Activated naive CD4-positive, alpha-beta T cell treated with anti-CD3 and anti-CD28 coated beads, Interleukin-2, amount 50 U/mL, for 72 hours (primary cell): ENCODE results near the gene GHRHR. TPM values are rescaled to one million over a fixed set of nuclear protein-coding genes. Genes with fewer than 3 reads are reported as not detected.
A peak's percentile ranks its signal among the peaks of the same experiment; 100 is the strongest.

Source experiments
- ATAC-seq, 2 donors: fragments of 150-1000 bp; cut with Tn5 transposase; 2 replicates each; pipeline ENCODE4 v1.10.0; 2021; ENCODE audit warnings: mild to moderate bottlenecking in 2 of 2, moderate library complexity in 2 of 2
- DNase-seq, 2 donors: peaks; one replicate each; pipeline ENCODE4 v3.0.0; 2021 to 2022; ENCODE audit warnings: low spot score in 2 of 2
- H3K27ac Mint-ChIP-seq, 2 donors: one replicate each; pipeline ENCODE4 v1.8.0; 2022; ENCODE audit warnings: mild to moderate bottlenecking in 2 of 2, mixed read lengths in 2 of 2
- H3K36me3 Mint-ChIP-seq, 2 donors: one replicate each; pipeline ENCODE4 v1.8.0; 2022; ENCODE audit warnings: mixed read lengths in 2 of 2
- H3K9me3 Mint-ChIP-seq, 2 donors: one replicate each; pipeline ENCODE4 v1.8.0; 2022; ENCODE audit warnings: mixed read lengths in 2 of 2
- total RNA-seq, 2 donors: library from RNA; stranded (reverse); gene quantifications; one replicate each; pipeline ENCODE4 v1.2.3, GENCODE V29; 2022

The GHRHR gene
- total RNA-seq, 2 donors from 2014 or later: not detected

DNA sequence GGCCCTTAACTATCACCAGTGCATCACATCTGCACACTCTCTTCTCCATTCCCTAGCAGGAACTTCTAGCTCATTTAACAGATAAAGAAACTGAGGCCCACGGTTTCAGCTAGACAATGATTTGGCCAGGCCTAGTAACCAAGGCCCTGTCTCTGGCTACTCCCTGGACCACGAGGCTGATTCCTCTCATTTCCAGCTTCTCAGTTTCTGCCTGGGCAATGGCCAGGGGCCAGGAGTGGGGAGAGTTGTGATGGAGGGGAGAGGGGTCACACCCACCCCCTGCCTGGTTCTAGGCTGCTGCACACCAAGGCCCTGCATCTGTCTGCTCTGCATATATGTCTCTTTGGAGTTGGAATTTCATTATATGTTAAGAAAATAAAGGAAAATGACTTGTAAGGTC is 38.6 kb upstream of the GHRHR start:
- Mint-ChIP-seq H3K9me3 (no peaks in the 10 kb centered on the region), H3K27ac (no peak overlapping the region), H3K36me3 (no peaks in the 10 kb centered on the region)
- DNase-seq (no peak), ATAC-seq (no peak)

DNA sequence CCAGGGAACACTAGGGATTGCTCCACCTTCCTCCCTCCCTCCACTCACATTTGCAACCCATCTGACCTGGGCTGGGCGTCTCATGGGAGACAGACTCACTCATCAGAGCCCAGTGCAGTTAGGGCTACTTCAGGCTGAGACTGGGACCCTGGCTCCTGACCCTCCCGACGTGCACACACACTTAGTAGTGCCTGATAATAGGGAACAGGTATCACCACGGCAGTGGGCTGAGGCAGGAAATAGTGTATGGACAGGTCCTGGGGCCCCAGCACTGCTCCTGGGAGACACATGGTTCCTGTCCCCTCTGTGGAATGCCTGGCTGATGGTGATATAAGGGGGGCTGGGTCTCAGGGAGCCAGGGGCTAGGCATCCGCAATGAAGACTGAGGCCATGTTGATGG is 37.8 kb upstream of the GHRHR start:
- Mint-ChIP-seq H3K36me3 (no peaks in the 10 kb centered on the region), H3K27ac (no peak overlapping the region), H3K9me3 (no peaks in the 10 kb centered on the region)
- no peak for DNase-seq
- no peak for ATAC-seq

DNA sequence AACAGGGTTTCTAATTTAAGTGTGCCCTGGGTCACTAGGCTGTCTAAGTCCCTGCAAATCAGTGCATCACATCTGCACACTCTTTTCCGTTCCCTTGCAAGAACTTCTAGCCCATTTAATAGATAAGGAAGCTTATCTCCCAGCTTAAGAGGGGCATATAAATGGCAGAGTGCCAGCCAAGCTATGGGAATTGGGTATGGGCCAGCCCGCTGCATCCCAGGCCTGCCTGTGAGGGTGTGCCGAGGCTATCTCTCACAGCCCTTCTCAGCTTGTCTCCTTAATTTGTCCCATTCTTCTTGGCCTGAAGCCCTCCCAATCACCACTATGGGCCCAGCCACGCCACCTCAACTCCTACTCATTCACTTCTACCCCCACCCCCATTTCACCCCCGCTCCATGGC is 37.4 kb upstream of the GHRHR start:
- ATAC-seq: no peak
- no peak for DNase-seq
- no peak overlapping the region for H3K27ac Mint-ChIP-seq

DNA sequence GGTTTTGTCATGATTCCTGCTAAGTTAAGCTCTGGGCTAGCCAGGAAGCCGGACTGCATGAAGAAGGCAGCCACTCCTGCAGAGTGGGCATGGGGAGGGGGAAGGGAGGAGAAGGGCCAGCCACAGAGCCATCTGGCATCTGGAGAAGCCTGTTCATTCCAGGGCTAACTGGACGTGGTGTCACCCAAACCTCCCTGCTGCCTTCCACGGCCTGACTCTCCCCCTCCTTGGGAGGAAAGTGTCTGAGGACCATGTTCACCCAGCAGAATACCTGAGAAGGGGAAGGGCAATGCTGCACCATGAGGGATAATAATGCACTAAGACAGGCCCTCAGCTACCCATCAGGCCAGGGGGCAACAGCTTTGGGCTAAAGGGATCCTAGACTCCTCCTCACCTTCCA is 36.7 kb upstream of the GHRHR start:
- Mint-ChIP-seq H3K9me3 (no peaks in the 10 kb centered on the region), H3K27ac (no peak overlapping the region), H3K36me3 (no peaks in the 10 kb centered on the region)
- ATAC-seq: no peak
- DNase-seq: no peak

More for the DNA sequence above, 37.4 kb upstream of the GHRHR start:
- Mint-ChIP-seq H3K36me3 (no peaks in the 10 kb centered on the region), H3K9me3 (no peaks in the 10 kb centered on the region)

DNA sequence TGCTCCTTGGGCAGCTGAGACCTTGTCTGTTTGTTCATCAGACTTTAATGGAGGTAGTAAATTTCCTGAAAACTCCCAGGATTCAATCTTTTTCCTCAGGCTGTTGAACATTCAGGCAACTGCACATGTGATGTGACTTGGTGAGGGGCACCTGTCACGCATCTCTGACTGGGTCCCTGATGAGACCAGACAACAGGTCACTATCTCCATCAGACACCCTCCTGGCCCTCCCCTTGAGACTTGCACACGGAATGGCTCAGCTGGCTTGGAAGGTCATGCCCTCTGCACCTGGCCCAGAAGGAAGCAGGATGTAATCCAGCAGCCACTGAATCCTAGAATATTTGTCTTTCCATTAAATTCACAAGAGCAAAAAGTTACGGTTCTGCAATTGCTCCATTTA is 36.2 kb upstream of the GHRHR start:
- H3K27ac Mint-ChIP-seq: no peak overlapping the region
- H3K36me3 Mint-ChIP-seq: no peaks in the 10 kb centered on the region
- no peak for DNase-seq
- ATAC-seq: no peak
- no peaks in the 10 kb centered on the region for H3K9me3 Mint-ChIP-seq

DNA sequence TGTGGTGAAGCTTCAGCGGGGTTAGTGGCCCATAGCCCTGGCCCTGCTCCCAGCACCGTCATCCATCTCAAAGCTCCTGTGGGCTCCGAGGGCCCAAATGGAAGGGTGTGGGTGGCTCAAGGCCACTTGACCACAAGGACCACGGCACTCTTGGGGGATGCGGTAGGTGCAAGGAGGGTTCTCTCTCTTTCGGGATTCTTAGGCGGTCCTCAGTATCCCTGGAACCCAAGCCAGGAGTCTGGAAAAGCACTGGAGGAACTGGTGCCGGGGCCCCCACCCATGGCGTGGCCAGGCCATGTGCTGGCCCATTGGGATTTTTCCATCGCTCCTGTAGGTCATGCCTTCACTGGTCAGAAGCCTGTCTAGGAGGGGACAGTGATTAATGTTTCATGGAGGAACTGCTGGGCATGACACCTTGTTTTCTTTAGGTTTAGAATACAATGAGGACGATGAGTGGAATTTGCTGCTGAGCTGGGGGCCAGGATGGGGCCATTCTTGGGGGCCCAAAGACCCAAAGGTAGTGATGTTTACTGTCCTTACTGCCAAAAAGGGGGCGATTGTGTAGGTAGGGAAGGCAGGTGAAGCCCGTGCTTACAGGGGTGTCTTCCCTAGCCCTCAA is 35.4 kb upstream of the GHRHR start:
- ATAC-seq (no peak), DNase-seq (no peak)
- Mint-ChIP-seq H3K9me3 (no peaks in the 10 kb centered on the region), H3K36me3 (no peaks in the 10 kb centered on the region), H3K27ac (peak overlapping the region in 1 of 2 donors; percentile 88)

DNA sequence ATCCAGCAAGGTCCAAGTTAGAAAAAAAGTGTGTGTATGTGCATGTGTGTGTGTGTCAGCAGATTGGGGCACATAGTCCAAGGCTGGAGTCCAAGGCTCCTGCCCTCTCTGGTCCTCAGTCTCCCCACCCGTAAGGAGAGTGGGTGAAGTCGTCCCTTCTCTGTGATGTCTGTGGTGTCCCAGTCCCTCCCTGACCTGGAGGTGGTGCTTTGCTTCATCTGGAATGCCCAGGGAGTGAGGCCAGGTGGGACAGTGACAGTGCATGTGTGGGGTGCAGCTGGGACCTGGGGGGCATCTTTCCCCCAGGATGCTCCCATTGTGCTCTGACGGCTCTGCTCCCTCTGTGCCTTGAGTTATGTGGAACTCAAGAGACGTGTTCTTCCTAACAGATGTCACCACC is 34.1 kb upstream of the GHRHR start:
- Mint-ChIP-seq H3K36me3 (no peaks in the 10 kb centered on the region), H3K9me3 (no peaks in the 10 kb centered on the region), H3K27ac (no peak overlapping the region)
- DNase-seq: no peak
- ATAC-seq: no peak

DNA sequence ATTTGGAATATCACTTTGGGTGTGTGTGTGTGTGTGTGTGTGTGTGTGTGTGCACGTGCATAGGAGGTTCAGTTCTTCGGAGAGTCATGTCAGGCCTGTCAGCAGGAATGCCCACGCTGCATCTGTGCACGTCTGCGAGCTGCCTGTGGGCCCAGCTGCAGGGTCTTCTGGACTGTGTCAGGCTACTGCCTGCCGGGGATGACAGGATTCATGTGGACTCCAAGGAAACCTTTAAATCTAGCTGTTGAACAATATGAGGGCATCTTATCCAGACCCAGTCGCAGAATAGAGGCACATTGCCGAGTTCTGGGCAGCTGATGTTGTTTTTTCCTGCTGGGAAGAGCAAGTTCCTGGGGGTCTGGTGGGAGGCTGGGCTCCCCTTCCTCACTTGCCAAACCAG is 33.1 kb upstream of the GHRHR start:
- Mint-ChIP-seq H3K36me3 (no peaks in the 10 kb centered on the region), H3K27ac (no peak overlapping the region), H3K9me3 (no peaks in the 10 kb centered on the region)
- no peak for ATAC-seq
- DNase-seq: no peak

DNA sequence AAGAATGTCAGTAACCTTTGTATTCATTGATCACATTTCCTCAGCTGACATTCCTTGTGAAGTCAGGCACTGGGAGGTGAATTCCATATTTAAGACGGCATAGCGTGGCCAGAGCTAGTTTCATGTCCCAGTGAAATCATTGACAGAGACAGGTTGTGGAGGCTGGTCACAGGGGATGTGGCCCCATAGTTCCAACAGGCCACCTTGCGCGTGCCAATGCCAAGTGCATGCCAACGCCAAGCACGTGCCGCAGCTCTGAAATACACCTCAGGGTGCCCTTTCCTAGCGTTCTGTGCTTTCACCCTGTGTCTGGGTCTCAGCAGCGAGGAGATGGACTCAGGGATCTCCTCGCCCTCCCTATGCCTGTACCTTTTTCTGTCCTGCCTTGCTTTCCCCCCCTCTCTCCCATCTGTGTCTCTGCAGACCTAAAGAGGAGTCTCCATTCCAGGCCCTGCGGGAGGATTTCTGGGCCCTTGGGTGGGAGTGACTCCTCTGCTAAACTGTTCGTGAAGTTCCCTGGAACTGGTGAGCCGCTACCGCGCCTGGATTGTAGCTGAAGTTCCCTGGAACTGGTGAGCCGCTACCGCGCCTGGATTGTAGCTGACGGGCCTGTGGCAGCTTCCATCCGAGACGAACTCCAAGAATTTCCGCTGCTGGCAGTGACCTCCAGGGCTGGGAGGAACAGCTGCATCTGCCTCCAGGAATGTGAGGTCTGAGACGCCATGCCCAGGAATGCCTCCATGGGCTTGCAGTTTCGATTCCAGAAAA is 32.4 kb upstream of the GHRHR start:
- H3K36me3 Mint-ChIP-seq: no peaks in the 10 kb centered on the region
- no peaks in the 10 kb centered on the region for H3K9me3 Mint-ChIP-seq
- DNase-seq (no peak), ATAC-seq (no peak)
- no peak overlapping the region for H3K27ac Mint-ChIP-seq

DNA sequence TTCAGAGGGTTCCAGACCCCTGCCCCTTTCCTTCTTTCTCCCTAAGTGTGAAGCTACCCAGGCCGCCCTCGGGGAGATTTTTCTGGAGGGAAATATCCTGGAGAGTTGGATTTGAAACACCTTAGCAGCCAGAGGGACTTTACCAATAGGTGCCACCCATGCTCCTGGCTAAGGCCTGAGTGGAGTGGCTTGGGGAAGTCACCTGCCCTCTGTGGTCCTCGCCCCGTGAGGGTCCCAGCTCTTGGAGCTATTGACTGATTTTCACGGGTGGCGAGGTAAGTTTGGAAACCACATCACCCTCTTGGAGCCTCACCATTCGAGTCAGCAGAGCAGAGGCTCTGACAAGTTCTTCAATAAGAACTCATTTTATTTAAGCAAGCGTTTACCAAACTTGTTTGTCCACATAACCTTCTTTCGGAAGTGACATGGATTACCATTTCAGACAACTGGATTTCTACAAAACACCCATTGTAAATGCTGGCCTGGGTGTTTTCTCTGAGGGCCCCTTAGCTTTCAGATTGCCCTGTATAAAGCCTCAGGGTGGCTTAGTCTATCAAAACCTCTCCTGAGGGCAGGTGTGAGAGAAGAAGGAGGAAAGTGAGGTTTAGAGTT is 31.7 kb upstream of the GHRHR start:
- no peak for DNase-seq
- ATAC-seq: no peak
- Mint-ChIP-seq H3K36me3 (no peaks in the 10 kb centered on the region), H3K27ac (no peak overlapping the region), H3K9me3 (no peaks in the 10 kb centered on the region)

DNA sequence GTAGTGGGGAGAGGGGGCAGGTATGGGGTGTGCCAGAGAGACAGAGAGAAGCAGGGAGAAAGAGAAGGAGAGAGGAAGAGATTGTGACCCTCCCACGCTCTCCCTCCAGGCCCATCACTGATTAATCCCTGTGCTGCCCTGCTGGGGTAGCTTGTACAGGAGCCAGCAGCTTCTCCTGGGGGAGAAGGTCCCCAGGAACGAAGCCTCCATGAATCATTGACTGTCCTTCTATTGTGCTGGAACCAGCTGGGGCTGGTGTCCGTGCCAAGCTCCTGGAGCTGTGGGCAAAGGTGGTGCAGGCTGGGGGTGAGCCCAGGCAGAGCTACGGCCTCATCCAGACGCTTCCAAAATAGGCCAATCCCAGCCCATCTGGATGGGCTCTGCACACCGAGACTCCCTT is 31.2 kb upstream of the GHRHR start:
- H3K9me3 Mint-ChIP-seq: no peaks in the 10 kb centered on the region
- H3K27ac Mint-ChIP-seq: no peak overlapping the region

DNA sequence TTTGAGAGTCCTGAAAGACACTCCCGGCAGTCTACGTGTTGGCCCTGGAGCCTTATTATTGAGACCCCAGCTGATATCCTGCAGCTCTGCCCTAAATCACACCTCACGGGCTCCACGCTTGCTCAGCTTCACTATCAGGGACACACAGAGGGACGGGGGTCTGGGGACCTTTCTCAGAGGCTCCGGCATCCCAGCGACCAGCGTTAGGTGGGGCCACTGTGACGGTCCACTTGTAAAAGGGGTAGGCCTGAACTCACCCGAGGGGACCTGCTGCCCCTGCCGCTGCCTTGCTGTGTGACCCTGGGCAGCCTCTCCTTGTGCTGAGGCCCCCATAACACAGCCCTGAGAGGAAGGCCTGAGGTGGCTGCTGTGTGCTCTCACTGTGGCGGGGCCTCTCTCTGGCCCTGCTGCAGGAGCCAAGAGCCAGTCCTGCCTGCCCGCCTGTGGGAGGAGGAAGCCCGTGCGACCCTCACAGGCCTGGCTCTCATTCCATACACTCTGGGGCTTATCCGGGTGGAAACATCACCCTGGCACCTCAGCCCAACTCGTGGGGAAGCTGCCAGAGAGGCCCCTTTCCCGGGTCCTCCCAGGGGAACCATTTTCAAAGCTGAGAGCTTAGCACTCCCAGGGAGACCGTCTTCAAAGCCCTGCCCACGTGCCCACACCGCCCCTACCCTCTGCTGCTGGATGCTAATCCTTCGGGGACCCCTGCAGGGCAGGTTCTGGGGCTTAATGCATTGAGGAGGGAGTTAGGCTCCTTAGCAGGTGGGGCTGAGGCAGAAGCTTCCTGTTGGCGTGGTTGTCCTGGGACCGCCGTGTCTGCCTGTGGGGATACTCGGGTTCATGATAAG is 30.4 kb upstream of the GHRHR start:
- Mint-ChIP-seq H3K9me3 (no peaks in the 10 kb centered on the region), H3K27ac (no peak overlapping the region), H3K36me3 (no peaks in the 10 kb centered on the region)
- ATAC-seq (no peak), DNase-seq (no peak)

More for the DNA sequence above, 31.2 kb upstream of the GHRHR start:
- DNase-seq: no peak
- ATAC-seq: no peak
- H3K36me3 Mint-ChIP-seq: no peaks in the 10 kb centered on the region

DNA sequence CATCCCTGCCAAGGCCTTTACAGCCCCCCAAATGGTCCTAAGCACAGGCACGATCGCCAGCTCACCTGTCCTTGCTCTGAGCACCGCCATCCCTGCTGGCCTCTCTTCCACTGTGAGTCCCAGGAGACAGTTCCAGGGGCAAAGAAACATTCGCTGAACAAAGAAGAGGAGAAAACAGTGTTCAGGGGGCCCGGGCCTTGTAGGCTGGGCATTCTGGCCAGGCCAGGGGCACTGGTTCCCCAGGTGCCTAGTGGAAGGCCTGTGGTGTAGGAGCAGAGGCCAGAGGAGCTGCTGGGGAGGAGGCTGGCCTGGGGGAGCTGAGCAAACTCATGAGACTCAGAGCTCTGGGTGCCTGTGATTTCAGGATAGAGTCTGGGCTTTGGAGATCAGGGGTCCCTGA is 29.5 kb upstream of the GHRHR start:
- ATAC-seq: no peak
- no peak for DNase-seq
- H3K9me3 Mint-ChIP-seq: no peaks in the 10 kb centered on the region

DNA sequence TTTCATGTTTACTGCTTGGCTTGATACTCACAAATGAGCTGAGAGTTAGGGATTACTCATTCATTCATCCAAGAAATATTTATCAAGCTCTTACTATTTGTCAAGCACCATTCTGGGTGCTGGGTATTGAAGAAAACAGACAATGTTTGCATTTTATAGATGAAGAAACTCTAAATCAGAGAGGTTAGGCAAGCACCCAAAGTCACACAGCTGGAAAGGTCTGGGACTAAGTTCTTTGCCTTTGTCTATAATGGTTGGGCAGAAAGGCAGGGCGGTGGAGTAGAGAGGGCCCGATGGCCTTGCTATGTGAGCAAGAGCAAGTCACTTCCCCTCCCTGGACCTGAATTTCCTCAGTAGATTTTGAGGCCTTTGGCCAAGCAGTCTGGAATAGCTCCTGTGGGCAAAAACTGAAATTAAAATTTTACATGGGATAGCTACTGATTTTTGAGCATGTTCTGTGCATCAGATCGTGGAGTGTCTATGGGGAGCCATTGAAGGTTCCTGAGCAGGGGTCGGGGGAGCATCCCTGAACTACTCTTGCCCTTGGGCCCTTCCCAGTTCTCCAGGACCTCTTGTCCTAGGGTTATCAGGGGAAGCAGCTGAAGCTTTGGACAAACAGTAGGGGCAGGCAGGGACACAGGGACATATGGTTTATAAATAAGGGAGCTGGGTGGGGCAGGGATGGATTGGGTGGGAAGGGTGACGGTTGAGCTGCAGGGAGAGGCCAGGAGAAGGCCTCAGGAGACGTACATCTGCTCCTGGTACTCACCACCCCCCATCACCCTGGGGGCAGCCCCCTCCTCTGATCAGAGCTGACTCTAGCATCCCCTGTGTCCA is 28.8 kb upstream of the GHRHR start:
- ATAC-seq (no peak), DNase-seq (no peak)
- Mint-ChIP-seq H3K36me3 (no peaks in the 10 kb centered on the region), H3K9me3 (no peaks in the 10 kb centered on the region), H3K27ac (no peak overlapping the region)

More for the DNA sequence above, 29.5 kb upstream of the GHRHR start:
- Mint-ChIP-seq H3K36me3 (no peaks in the 10 kb centered on the region), H3K27ac (no peak overlapping the region)

DNA sequence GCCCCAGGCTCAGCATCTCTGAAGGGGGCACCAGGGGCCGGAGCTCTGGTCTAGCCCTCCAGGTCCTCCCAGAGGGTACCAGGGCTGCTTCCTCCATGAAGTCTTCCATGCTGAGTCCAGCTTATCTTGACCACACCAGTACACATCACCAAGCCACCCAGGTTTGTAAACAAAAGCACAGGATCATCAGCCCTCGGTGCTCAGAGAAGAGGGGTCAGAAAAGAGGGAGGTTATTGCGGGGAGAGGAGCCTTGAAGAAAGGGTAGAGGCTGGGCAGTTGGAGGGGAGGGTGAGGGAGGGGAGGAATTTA is 28.2 kb upstream of the GHRHR start:
- no peaks in the 10 kb centered on the region for H3K36me3 Mint-ChIP-seq
- no peak overlapping the region for H3K27ac Mint-ChIP-seq
- DNase-seq: no peak

DNA sequence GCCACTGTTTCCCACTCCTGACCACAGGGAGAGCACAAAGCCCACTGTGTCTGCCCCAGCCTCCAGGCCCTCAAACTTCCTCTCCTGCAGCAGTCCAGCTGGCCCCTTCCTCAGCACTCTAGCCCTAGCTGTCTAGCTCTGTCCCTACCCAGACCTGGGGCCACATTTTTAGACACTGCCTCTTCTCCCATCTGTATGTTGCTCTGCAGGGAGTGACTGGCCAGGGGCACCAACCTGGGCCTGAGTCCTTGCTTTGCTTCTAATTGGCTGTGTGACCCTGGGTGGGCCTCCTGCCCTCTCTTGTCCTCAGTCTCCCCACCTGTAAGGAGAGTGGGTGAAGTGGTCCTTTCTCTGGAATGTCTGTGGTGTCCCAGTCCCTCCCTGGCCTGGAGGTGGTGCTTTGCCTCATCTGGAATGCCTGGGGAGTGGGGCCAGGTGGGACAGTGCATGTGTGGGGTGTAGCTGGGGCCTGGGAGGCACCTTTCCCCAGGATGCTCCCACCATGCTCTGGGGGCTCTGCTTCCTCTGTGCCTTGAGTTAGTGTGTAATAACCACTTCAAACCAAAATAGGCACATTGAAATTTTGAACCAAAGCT is 27.0 kb upstream of the GHRHR start:
- ATAC-seq (no peak), DNase-seq (no peak)
- no peaks in the 10 kb centered on the region for H3K9me3 Mint-ChIP-seq
- H3K36me3 Mint-ChIP-seq: no peaks in the 10 kb centered on the region
- no peak overlapping the region for H3K27ac Mint-ChIP-seq

More for the DNA sequence above, 28.2 kb upstream of the GHRHR start:
- H3K9me3 Mint-ChIP-seq: no peaks in the 10 kb centered on the region
- ATAC-seq: no peak
